ENCODE data around the gene TNRC6B.
A peak's percentile ranks its signal among the peaks of the same experiment; 100 is the strongest.

TNRC6B gene

GRCh38 chr22:40326905-40327735 is 149.4 kb downstream of the TNRC6B start:
- DNase-seq (ENCODE audit: low read depth): peak; percentile 6

GRCh38 chr22:40328546-40329456 is 151.1 kb downstream of the TNRC6B start:
- no peak for DNase-seq (ENCODE audit: low read depth)

- DNase-seq (ENCODE audit: low read depth): no peak
Observed at GRCh38 chr22:40329466-40329865, 151.7 kb downstream of the TNRC6B start.

- DNase-seq (ENCODE audit: low read depth): no peak
Observed at GRCh38 chr22:40330086-40330485, 152.4 kb downstream of the TNRC6B start.

GRCh38 chr22:40330615-40331014 is 152.9 kb downstream of the TNRC6B start:
- no peak for DNase-seq (ENCODE audit: low read depth)

GRCh38 chr22:40331706-40332105 is 154.0 kb downstream of the TNRC6B start:
- DNase-seq (ENCODE audit: low read depth): no peak

GRCh38 chr22:40332319-40332781 is 154.6 kb downstream of the TNRC6B start:
- DNase-seq (ENCODE audit: low read depth): no peak

GRCh38 chr22:40334060-40334459 is 156.3 kb downstream of the TNRC6B start:
- DNase-seq (ENCODE audit: low read depth): no peak

- no peak for DNase-seq (ENCODE audit: low read depth)
Observed at GRCh38 chr22:40334899-40335298, 157.2 kb downstream of the TNRC6B start.

GRCh38 chr22:40335358-40335757 is 157.6 kb downstream of the TNRC6B start:
- DNase-seq (ENCODE audit: low read depth): no peak

GRCh38 chr22:40340044-40340443 is 162.3 kb downstream of the TNRC6B start:
- DNase-seq (ENCODE audit: low read depth): no peak

- no peak for DNase-seq (ENCODE audit: low read depth)
Observed at GRCh38 chr22:40341604-40342003, 163.9 kb downstream of the TNRC6B start.

- DNase-seq (ENCODE audit: low read depth): no peak
Observed at GRCh38 chr22:40342521-40342920, 164.8 kb downstream of the TNRC6B start.

- DNase-seq (ENCODE audit: low read depth): no peak
Observed at GRCh38 chr22:40345271-40345670, 167.5 kb downstream of the TNRC6B start.

GRCh38 chr22:40345815-40346184 is 168.1 kb downstream of the TNRC6B start:
- no peak for DNase-seq (ENCODE audit: low read depth)

- DNase-seq (ENCODE audit: low read depth): peak; percentile 76
Observed at GRCh38 chr22:40346185-40347118, 168.7 kb downstream of the TNRC6B start, which contains the start of gene ADSL. TSS of gene ADSL (plus strand) at chr22:40346500. CDS start at chr22:40346559, 59 bp downstream.

- no peak for DNase-seq (ENCODE audit: low read depth)
Observed at GRCh38 chr22:40347300-40347699, 169.6 kb downstream of the TNRC6B start.

- DNase-seq (ENCODE audit: low read depth): no peak
Observed at GRCh38 chr22:40348025-40348658, 170.4 kb downstream of the TNRC6B start.

GRCh38 chr22:40352763-40353162 is 175.0 kb downstream of the TNRC6B start:
- no peak for DNase-seq (ENCODE audit: low read depth)

GRCh38 chr22:40361100-40361499 is 183.4 kb downstream of the TNRC6B start:
- DNase-seq (ENCODE audit: low read depth): no peak

GRCh38 chr22:40363059-40363458 is 185.3 kb downstream of the TNRC6B start:
- DNase-seq (ENCODE audit: low read depth): no peak

All from stromal cell of bone marrow (primary cell).